Measurements from ENCODE around the gene NDC1.

DNA sequence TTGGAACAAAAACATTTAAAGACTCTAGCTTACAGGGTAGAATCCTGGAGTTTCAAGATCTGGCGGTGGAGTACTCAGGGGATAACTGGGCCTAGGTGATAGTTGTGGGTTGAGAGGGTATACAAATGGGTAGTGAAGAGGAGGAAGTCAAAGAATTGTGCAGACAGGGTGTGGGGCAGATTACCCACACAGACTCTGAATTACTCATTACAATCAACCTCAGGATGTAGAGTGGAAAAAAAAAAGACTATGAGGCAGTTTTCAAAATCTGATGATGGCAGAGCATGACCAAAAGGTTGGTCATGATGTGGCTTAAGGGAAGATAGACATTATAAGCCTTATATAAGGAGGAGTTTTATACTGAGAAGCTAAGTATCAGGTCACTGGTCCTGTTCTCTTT is 55.0 kb downstream of the NDC1 start:
- TF ChIP-seq, protein P1, sequence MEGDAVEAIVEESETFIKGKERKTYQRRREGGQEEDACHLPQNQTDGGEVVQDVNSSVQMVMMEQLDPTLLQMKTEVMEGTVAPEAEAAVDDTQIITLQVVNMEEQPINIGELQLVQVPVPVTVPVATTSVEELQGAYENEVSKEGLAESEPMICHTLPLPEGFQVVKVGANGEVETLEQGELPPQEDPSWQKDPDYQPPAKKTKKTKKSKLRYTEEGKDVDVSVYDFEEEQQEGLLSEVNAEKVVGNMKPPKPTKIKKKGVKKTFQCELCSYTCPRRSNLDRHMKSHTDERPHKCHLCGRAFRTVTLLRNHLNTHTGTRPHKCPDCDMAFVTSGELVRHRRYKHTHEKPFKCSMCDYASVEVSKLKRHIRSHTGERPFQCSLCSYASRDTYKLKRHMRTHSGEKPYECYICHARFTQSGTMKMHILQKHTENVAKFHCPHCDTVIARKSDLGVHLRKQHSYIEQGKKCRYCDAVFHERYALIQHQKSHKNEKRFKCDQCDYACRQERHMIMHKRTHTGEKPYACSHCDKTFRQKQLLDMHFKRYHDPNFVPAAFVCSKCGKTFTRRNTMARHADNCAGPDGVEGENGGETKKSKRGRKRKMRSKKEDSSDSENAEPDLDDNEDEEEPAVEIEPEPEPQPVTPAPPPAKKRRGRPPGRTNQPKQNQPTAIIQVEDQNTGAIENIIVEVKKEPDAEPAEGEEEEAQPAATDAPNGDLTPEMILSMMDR (IDR thresholded peaks at IDR 0.05): no peak
- TF ChIP-seq POLR2AphosphoS5 (IDR thresholded peaks at IDR 0.05): no peak
- TF ChIP-seq POLR2A (IDR thresholded peaks at IDR 0.05): no peak
- no peak for TF ChIP-seq EP300 (IDR thresholded peaks at IDR 0.05)

Data from gastroesophageal sphincter (tissue), 3 donors.